GM19395 (cell line): ENCODE data around the gene PRPF6.
"Not testable (repeated sequence)": the region's sequence is repeated elsewhere in the genome, so short reads cannot be mapped to it uniquely, and the experiment has no call there.

Experiments used
- ATAC-seq: cut with Tn5 transposase; IDR thresholded peaks from one replicate; pipeline ENCODE4 v1.9.1; 2021; ENCODE audit warnings: mild to moderate bottlenecking, moderate library complexity; ENCODE audit not compliant: unreplicated experiment

The PRPF6 gene

GRCh38 chr20:64010711-64011237 lies 29.8 kb downstream of the PRPF6 start:
- ATAC-seq, result no peak

- no peak for ATAC-seq
Measured at GRCh38 chr20:64011366-64011779, 30.4 kb downstream of the PRPF6 start.

- not testable (repeated sequence) for ATAC-seq
Measured at GRCh38 chr20:64012385-64013154, 31.6 kb downstream of the PRPF6 start.

DNA sequence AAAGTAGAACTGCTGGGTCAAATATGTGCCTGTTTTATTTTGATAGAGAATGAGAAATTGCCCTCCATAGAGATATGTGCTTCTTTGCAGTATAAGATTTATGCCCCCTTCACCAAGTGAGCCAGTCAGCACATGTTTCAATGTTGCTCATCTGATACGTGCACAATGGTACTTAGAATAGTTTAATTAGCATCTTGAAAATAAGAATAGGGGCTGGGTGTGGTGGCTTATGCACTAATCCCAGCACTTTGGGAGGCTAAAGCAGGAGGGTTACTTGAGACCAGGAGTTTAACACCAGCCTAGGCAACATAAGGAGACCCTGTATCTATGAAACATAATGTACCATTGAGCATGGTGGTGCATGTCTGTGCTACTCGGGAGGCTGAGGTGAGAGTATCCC lies 34.7 kb downstream of the PRPF6 start:
- ATAC-seq, result no peak

- ATAC-seq, result no peak
Measured at GRCh38 chr20:64021124-64021975, 40.4 kb downstream of the PRPF6 start.

DNA sequence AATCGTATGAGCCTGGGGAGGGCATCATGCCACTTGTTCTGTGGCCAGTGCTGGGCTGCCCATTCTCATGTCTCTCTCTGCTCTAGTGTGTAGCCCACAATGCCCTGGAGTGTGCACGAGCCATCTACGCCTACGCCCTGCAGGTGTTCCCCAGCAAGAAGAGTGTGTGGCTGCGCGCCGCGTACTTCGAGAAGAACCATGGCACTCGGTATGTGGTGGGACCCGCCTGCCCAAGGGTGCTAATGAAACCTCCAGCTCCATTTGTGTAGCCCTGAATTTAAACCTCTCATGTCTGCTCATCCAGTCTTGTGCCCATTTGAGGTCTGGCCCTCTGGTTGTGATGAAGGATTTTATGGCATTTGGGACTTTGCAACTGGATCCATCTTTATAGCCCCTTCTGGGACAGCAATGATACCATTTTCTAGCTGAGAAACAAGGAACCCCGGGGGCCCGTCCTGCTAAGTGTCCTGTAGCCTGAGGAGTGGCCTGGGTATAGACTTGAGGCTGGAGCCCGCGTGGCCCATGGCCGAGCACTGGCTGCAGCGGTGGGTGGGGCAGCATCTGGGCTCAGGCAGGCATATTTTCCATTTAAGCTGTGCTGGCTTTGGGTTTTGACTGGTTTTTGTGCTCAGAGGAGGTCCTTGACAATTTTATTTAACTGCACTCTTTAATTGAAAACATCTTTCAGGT lies 41.9 kb downstream of the PRPF6 start:
- no peak for ATAC-seq

DNA sequence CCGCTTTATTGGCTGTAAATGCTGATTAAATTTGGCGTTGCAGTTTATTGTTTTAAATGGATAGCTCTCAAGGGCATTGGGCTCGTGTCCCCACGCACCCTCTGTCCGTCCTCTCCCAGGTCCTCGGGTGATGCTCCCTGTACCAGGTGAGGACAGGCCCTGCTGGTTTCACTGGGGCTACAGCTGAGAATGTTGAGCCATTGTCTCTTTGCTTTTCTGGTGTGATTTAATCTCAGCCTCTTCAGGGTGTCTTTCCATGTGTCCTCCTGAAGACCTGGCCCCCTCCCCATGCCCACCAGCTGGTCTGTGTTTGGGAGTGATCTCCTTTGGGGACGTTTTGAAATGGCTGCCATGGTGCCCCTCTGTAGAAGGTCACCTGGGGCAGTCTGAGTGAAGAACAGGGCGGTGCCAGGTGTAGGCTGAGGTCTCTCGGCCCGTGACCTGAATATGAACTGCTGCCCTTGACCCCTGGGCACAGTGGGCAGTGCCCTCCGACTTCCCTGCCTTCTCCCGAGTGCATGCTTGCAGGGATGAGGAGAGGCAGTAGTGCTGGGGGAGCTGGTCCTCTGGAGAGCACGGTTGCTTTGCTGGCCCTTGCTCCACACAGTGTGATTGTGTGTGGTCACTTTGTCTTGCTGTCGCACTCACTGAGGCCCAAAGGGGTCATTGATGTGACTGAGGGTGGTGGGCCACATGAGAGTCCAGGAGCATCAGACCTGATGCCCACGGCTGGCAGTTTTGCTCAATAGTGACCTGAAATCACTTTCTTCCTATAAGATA lies 42.6 kb downstream of the PRPF6 start:
- no peak for ATAC-seq

DNA sequence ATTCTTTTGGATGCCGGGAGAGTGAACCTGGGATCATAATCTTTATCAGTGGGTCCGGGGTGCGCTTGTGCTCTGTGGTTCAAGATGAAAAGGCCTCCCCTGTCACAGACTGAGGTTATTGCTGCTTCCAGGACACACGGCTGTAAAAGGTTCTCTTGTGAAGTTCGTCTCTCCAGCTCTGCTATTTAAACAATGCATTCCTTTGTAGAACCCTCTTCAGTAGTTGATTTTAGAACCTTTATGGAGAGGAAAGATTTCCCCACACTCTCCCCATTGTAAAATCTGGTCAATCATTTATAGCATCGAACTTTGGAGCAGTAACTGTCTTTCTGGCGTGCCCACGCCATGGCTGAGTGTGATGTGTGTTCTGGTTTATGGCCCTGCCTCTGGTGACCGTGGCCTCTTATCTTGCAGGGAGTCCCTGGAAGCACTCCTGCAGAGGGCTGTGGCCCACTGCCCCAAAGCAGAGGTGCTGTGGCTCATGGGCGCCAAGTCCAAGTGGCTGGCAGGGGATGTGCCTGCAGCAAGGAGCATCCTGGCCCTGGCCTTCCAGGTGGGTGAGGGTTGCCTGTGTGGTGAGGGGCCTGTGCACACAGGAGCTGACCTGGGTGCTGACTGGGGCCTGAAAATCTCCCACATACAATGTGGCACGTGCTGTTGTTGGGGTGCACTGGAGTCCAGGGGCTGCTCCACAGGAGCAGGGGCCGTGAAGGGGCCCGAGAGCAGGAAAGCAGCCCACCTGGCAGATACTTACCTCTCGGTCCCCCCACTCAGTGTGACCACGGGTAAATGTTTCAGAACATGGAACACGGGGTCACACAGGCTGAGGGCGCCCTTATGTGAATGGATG lies 43.4 kb downstream of the PRPF6 start:
- no peak for ATAC-seq

GRCh38 chr20:64025101-64025825 lies 44.3 kb downstream of the PRPF6 start:
- ATAC-seq, result no peak

DNA sequence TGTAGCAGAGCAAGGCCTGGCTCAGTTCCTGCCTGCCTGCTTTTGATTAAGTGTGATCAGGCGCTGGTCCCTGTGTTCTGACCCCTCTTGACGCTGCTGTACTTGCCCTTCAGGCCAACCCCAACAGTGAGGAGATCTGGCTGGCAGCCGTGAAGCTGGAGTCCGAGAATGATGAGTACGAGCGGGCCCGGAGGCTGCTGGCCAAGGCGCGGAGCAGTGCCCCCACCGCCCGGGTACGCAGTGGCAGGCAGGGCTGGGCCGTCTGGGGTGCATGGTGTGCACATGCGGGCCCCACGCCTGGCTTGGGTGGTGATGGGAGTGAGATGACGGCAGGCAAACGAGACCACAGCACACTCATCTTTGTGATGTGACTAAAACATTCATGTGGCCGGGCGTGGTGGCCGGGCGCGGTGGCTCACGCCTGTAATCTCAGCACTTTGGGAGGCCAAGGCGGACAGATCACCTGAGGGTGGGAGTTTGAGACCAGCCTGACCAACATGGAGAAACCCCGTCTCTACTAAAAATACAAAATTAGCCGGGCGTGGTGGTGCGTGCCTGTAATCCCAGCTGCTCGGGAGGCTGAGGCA lies 45.0 kb downstream of the PRPF6 start:
- no peak for ATAC-seq

- no peak for ATAC-seq
Measured at GRCh38 chr20:64027981-64028685, 47.2 kb downstream of the PRPF6 start.

DNA sequence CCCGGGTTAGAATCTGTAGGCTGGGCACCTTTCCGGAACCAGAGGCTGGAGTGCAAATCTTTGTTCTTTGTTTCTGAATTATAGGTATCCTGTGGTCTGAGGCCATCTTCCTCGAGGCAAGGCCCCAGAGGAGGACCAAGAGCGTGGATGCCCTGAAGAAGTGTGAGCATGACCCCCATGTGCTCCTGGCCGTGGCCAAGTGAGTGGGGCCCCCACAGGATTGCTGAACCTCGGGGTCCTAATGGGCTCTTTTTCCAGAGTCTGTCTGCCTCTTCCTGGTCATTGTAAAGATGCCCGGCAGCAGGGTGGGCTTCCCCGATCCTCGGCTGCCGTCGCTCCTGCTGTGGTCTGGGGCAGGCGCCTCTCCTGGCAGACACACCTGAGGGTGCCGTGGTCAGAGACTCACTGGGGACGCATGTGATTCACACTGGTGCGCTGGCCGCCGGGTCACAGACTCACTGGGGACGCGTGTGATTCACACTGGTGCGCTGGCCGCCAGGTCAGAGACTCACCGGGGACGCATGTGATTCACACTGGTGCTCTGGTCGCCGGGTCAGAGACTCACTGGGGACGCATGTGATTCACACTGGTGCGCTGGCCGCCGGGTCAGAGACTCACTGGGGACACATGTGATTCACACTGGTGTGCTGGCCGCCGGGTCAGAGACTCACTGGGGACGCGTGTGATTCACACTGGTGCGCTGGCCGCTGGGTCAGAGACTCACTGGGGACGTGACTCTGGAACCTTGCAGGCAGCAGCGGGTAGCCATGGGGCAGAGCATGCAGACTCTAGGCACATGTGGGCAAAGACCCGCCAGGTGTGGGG lies 48.6 kb downstream of the PRPF6 start:
- ATAC-seq, result no peak

DNA sequence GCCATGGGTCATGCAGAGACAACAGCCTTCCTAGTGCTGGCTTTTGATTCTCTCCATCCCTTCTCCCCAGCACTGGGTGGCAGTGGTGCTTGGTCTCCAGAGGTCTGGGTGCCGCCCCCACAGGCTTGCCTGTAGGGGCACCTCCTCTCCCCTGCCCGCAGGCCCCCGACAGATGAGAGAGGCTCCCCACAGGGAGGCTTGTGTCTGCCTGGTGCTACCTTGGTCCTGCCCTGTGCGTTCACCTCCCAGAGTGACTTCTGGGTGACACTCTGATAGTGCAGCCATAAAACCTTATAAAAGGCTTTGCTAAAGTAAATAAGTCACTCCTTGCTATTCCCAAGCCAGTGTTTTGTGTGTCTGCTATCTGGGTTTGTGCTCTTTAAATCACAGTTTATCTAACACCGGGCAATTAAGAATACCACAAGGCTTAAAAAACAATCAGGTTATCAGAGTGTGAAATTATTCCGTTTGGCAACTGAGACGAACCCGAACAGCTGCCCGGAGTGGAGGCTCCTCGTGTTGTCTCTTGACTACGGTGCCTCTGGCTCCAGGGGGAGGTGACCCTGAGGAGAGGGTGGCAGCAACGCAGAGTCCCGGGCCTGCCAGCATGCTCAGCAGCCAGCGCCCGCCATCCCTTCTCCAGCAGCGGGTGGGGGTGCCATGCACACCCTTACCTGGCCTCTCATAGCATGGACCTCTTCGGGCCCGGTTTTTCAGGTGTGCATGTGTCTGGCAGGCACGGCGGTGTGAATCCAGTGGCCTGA lies 49.6 kb downstream of the PRPF6 start:
- no peak for ATAC-seq

GRCh38 chr20:64031822-64032314 lies 50.9 kb downstream of the PRPF6 start:
- no peak for ATAC-seq

GRCh38 chr20:64032706-64033624 lies 52.0 kb downstream of the PRPF6 start:
- ATAC-seq, result no peak
